Left lung (tissue), 10 donors: ENCODE data around the gene CLCN2. TPM values are rescaled to one million over a fixed set of nuclear protein-coding genes. Genes with fewer than 3 reads are reported as not detected.

ENCODE experiments used
- ATAC-seq: fragments of 200-7000 bp; cut with Tn5 transposase; one replicate; pipeline ENCODE4 v1.9.1; 2020; ENCODE audit warnings: moderate library complexity
- DNase-seq, 4 donors: peaks; one replicate each; pipeline ENCODE4 v3.0.0-alpha.2; 2013 to 2020
- H3K27ac ChIP-seq, 2 donors: fragments of 200-600 bp; sonication (generic) in 1 of 2; one replicate each; pipeline versions ENCODE4 v1.5.0 to v1.8.0; 2020 to 2021
- H3K27me3 ChIP-seq, 2 donors: fragments of 200-600 bp; sonication (generic) in 1 of 2; one replicate each; pipeline versions ENCODE4 v1.5.0 to v1.8.0; 2020 to 2021
- H3K36me3 ChIP-seq, 2 donors: fragments of 200-600 bp; sonication (generic) in 1 of 2; one replicate each; pipeline versions ENCODE4 v1.5.0 to v1.8.0; 2020 to 2021
- H3K4me1 ChIP-seq, 2 donors: fragments of 200-600 bp; one replicate each; pipeline ENCODE4 v1.8.0; 2021
- H3K4me3 ChIP-seq, 2 donors: fragments of 200-600 bp; sonication (generic) in 1 of 2; one replicate each; pipeline versions ENCODE4 v1.5.0 to v1.8.0; 2020 to 2021; ENCODE audit warnings: mild to moderate bottlenecking in 1 of 2
- H3K9me3 ChIP-seq, 2 donors: fragments of 200-600 bp; sonication (generic) in 1 of 2; one replicate each; pipeline versions ENCODE4 v1.5.0 to v1.8.0; 2020 to 2021
- CTCF ChIP-seq, 2 donors: fragments of 200-600 bp; sonication (generic) in 1 of 2; IDR thresholded peaks; one replicate each; pipeline versions ENCODE4 v1.5.0 to v1.8.0; 2021; ENCODE audit warnings: antibody characterized with exemption in 2 of 2
- intact Hi-C, 2 donors: fragments of 100-400 bp; cut with DNase I; formaldehyde crosslinking; loops; one replicate each; pipeline versions ENCODE4 v1.11.2 to v1.14.2; 2022
- polyA plus RNA-seq, 6 donors: library from polyadenylated mRNA; unstranded; fragments of 120-200 nt; gene quantifications; one replicate each; pipeline ENCODE4 v1.2.1, GENCODE V29; 2013; ENCODE audit not compliant: insufficient read length in 6 of 6
- total RNA-seq, 2 donors: library from RNA; stranded (reverse); fragmentation: NEBNext Ultra II Directional; extraction: Animal tissue kit (Norgen Biotek cat#: 25700); gene quantifications; one replicate each; pipeline ENCODE4 v1.2.1, GENCODE V29; 2021
- donor health status: DM: no; HTN: yes; CAD: no.
- donor health status: DM: no; HTN: no; CAD: no.

Gene CLCN2
- total and polyA plus RNA-seq, 8 donors, result 4.4 to 12.0 (median 10.1) TPM

- Histone ChIP-seq H3K4me1 (peaks cover 14 to 50% of the 10 kb centered on the region in 2 donors), H3K9me3 (no peaks in the 10 kb centered on the region), H3K27me3 (no peaks in the 10 kb centered on the region), H3K36me3 (peaks cover 29 to 79% of the 10 kb centered on the region in 2 donors), H3K4me3 (no peak overlapping the region), H3K27ac (peak overlapping the region in 1 of 2 donors; percentile 9)
- no peak for TF ChIP-seq CTCF (IDR thresholded peaks at IDR 0.05)
- ATAC-seq (no peak), DNase-seq (peak in 1 of 4 donors; percentile 24)
- intact Hi-C loops, result no loop called here
Observed at GRCh38 chr3:184332370-184333090, 28.9 kb downstream of the CLCN2 start.

GRCh38 chr3:184328516-184328915, 32.9 kb downstream of the CLCN2 start:
- Histone ChIP-seq H3K4me1 (peaks cover 0 to 15% of the 10 kb centered on the region in 2 donors), H3K27me3 (no peaks in the 10 kb centered on the region), H3K9me3 (no peaks in the 10 kb centered on the region), H3K27ac (no peak overlapping the region), H3K36me3 (peaks cover 29 to 100% of the 10 kb centered on the region in 2 donors), H3K4me3 (no peak overlapping the region)
- no peak for DNase-seq
- ATAC-seq, result no peak
- TF ChIP-seq CTCF (IDR thresholded peaks at IDR 0.05), result no peak
- intact Hi-C loops, result no loop called here

- no peak for ATAC-seq
- no peaks in the 10 kb centered on the region for H3K9me3 ChIP-seq
- H3K27me3 ChIP-seq, result no peaks in the 10 kb centered on the region
- H3K27ac ChIP-seq, result no peak overlapping the region
- H3K4me3 ChIP-seq, result no peak overlapping the region
- H3K36me3 ChIP-seq, result peaks cover 30 to 100% of the 10 kb centered on the region in 2 donors
- DNase-seq, result no peak
- intact Hi-C loops, result no loop called here
- TF ChIP-seq CTCF (IDR thresholded peaks at IDR 0.05), result no peak
- H3K4me1 ChIP-seq, result peaks cover 0 to 16% of the 10 kb centered on the region in 2 donors
Observed at GRCh38 chr3:184327171-184327570, 34.2 kb downstream of the CLCN2 start.

GRCh38 chr3:184325715-184326369, 35.6 kb downstream of the CLCN2 start:
- peaks cover 23 to 100% of the 10 kb centered on the region in 2 donors for H3K36me3 ChIP-seq

More at GRCh38 chr3:184325715-184326369, 35.6 kb downstream of the CLCN2 start:
- ATAC-seq (no peak), DNase-seq (no peak)
- Histone ChIP-seq H3K27ac (no peak overlapping the region), H3K4me3 (no peak overlapping the region), H3K4me1 (peaks cover 0 to 23% of the 10 kb centered on the region in 2 donors), H3K9me3 (no peaks in the 10 kb centered on the region), H3K27me3 (no peaks in the 10 kb centered on the region)
- intact Hi-C loops, result no loop called here
- TF ChIP-seq CTCF (IDR thresholded peaks at IDR 0.05), result no peak
